Neural cell (in vitro differentiated cells): ENCODE results near the gene ZNF594.

Experiments
- EP300 ChIP-seq: fragments of 450-650 bp; conservative IDR thresholded peaks from 2 replicates; pipeline ENCODE4 v1.6.1; 2014; ENCODE audit warnings: antibody characterized with exemption, mild to moderate bottlenecking, moderate library complexity; ENCODE audit not compliant: poor library complexity, severe bottlenecking
- EZH2 ChIP-seq: fragments of 200-600, 300-800 bp; shearing (Covaris generic), sonication (generic); IDR thresholded peaks from 2 replicates; pipeline ENCODE4 v1.6.1; 2014; ENCODE audit warnings: antibody characterized with exemption, low read length, borderline replicate concordance, mild to moderate bottlenecking; ENCODE audit not compliant: insufficient read depth, poor library complexity, severe bottlenecking
- POLR2AphosphoS5 ChIP-seq: IDR thresholded peaks from 2 replicates; pipeline ENCODE4 v1.6.1; 2012
- RAD21 ChIP-seq: fragments of 450-650 bp; conservative IDR thresholded peaks from 2 replicates; pipeline ENCODE4 v1.6.1; 2014; ENCODE audit warnings: antibody characterized with exemption, mild to moderate bottlenecking, moderate library complexity
- SMC3 ChIP-seq: fragments of 450-650 bp; conservative IDR thresholded peaks from 2 replicates; pipeline ENCODE4 v1.6.1; 2014; ENCODE audit warnings: antibody characterized with exemption, mild to moderate bottlenecking, moderate library complexity; ENCODE audit not compliant: poor library complexity
- TAF1 ChIP-seq: IDR thresholded peaks from 2 replicates; pipeline ENCODE4 v1.6.1; 2012; ENCODE audit warnings: low read depth
- TF ChIP-seq, protein P1 (sequence below): IDR thresholded peaks from 2 replicates; pipeline ENCODE4 v1.6.1; 2012; ENCODE audit warnings: borderline replicate concordance
- TF ChIP-seq, protein P2 (sequence below): fragments of 450-650 bp; IDR thresholded peaks from 2 replicates; pipeline ENCODE4 v1.5.1; 2014; ENCODE audit warnings: antibody characterized with exemption, mild to moderate bottlenecking, moderate library complexity; ENCODE audit not compliant: poor library complexity, severe bottlenecking

DNA sequence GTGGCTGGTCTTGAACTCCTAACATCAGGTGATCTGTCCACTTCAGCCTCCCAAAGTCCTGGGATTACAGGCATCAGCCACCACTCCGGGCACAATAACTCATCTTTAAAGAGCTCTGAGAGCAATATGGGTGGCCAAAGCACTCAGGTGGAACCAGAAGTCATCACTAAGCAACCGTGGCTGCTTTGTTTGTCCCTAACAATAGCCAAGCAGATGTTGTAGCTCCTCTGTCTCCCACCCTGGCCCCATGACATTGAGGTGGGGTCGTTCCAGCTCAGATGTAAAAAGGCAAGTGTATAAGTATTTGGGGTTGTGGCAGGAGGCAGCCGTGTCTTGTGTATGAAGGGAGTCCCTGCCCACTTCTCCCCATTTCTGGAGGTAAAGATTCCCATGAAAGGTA is 46.7 kb upstream of the ZNF594 start:
- TF ChIP-seq, protein P1, sequence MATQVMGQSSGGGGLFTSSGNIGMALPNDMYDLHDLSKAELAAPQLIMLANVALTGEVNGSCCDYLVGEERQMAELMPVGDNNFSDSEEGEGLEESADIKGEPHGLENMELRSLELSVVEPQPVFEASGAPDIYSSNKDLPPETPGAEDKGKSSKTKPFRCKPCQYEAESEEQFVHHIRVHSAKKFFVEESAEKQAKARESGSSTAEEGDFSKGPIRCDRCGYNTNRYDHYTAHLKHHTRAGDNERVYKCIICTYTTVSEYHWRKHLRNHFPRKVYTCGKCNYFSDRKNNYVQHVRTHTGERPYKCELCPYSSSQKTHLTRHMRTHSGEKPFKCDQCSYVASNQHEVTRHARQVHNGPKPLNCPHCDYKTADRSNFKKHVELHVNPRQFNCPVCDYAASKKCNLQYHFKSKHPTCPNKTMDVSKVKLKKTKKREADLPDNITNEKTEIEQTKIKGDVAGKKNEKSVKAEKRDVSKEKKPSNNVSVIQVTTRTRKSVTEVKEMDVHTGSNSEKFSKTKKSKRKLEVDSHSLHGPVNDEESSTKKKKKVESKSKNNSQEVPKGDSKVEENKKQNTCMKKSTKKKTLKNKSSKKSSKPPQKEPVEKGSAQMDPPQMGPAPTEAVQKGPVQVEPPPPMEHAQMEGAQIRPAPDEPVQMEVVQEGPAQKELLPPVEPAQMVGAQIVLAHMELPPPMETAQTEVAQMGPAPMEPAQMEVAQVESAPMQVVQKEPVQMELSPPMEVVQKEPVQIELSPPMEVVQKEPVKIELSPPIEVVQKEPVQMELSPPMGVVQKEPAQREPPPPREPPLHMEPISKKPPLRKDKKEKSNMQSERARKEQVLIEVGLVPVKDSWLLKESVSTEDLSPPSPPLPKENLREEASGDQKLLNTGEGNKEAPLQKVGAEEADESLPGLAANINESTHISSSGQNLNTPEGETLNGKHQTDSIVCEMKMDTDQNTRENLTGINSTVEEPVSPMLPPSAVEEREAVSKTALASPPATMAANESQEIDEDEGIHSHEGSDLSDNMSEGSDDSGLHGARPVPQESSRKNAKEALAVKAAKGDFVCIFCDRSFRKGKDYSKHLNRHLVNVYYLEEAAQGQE, result no peak
- TF ChIP-seq, protein P2, sequence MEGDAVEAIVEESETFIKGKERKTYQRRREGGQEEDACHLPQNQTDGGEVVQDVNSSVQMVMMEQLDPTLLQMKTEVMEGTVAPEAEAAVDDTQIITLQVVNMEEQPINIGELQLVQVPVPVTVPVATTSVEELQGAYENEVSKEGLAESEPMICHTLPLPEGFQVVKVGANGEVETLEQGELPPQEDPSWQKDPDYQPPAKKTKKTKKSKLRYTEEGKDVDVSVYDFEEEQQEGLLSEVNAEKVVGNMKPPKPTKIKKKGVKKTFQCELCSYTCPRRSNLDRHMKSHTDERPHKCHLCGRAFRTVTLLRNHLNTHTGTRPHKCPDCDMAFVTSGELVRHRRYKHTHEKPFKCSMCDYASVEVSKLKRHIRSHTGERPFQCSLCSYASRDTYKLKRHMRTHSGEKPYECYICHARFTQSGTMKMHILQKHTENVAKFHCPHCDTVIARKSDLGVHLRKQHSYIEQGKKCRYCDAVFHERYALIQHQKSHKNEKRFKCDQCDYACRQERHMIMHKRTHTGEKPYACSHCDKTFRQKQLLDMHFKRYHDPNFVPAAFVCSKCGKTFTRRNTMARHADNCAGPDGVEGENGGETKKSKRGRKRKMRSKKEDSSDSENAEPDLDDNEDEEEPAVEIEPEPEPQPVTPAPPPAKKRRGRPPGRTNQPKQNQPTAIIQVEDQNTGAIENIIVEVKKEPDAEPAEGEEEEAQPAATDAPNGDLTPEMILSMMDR, result no peak
- TF ChIP-seq POLR2AphosphoS5, result no peak
- no peak for TF ChIP-seq TAF1
- no peak for TF ChIP-seq SMC3
- TF ChIP-seq EP300, result no peak
- TF ChIP-seq EZH2, result no peak
- TF ChIP-seq RAD21, result no peak
